Kidney (tissue), 14 donors: ENCODE measurements around the gene LDB1. TPM values are rescaled to one million over a fixed set of nuclear protein-coding genes. Genes with fewer than 3 reads are reported as not detected.
A peak's percentile ranks its signal among the peaks of the same experiment; 100 is the strongest.

ENCODE experiments used
- DNase-seq, 5 donors: peaks; one replicate each; pipeline ENCODE4 v3.0.0-alpha.2; 2013 to 2020
- FAIRE-seq: peaks from 2 replicates; lab custom pipeline; 2012; peaks lifted over from hg19 to GRCh38; lab: Jason Lieb, UNC
- H3K27ac ChIP-seq, 2 donors: one replicate each; pipeline ENCODE4 v1.7.0; 2013; ENCODE audit warnings: low read depth in 2 of 2, low read length in 2 of 2, inconsistent platforms in 1 of 2
- H3K27me3 ChIP-seq: one replicate; pipeline ENCODE4 v1.7.1; 2013; ENCODE audit warnings: low read length, inconsistent platforms; ENCODE audit not compliant: control insufficient read depth, insufficient read depth
- H3K36me3 ChIP-seq, 3 donors: one replicate each; pipeline versions ENCODE4 v1.7.0 to v1.7.1; 2013; ENCODE audit warnings: low read length in 3 of 3, control low read depth in 1 of 3, inconsistent platforms in 1 of 3; ENCODE audit not compliant: insufficient read depth in 3 of 3, control insufficient read depth in 2 of 3
- H3K4me1 ChIP-seq, 3 donors: one replicate each; pipeline versions ENCODE4 v1.7.0 to v1.7.1; 2013; ENCODE audit warnings: low read length in 3 of 3, inconsistent platforms in 1 of 3, low read depth in 1 of 3; ENCODE audit not compliant: control insufficient read depth in 2 of 3, insufficient read depth in 2 of 3
- H3K4me3 ChIP-seq, 3 donors: one replicate each; pipeline versions ENCODE4 v1.7.0 to v1.8.1; 2013; ENCODE audit warnings: low read length in 3 of 3, control low read depth in 1 of 3, inconsistent platforms in 1 of 3
- H3K9ac ChIP-seq, 3 donors: one replicate each; pipeline versions ENCODE4 v1.7.0 to v1.7.1; 2013; ENCODE audit warnings: low read length in 3 of 3, control low read depth in 1 of 3, inconsistent platforms in 1 of 3
- H3K9me3 ChIP-seq, 3 donors: one replicate each; pipeline versions ENCODE4 v1.7.0 to v1.7.1; 2013; ENCODE audit warnings: low read length in 3 of 3, control low read depth in 1 of 3, inconsistent platforms in 1 of 3; ENCODE audit not compliant: control insufficient read depth in 2 of 3, insufficient read depth in 1 of 3
- intact Hi-C: fragments of 100-400 bp; cut with DNase I; formaldehyde crosslinking; loops from one replicate; pipeline ENCODE4 v1.11.1; 2022
- polyA plus RNA-seq: library from polyadenylated mRNA; stranded (reverse); fragments of 350-450 nt; fragmentation: Illumina TruSeq; extraction: RNeasy Lipid Tissue Mini Kit (QIAGEN cat#74804); gene quantifications from one replicate; pipeline ENCODE4 v1.2.3, GENCODE V29; 2014; ENCODE audit warnings: low read depth, low replicate concordance; ENCODE audit not compliant: insufficient read depth
- total RNA-seq: library from RNA; stranded (reverse); fragmentation: NEBNext Ultra II Directional; extraction: Animal tissue kit (Norgen Biotek cat#: 25700); gene quantifications from one replicate; pipeline ENCODE4 v1.2.1, GENCODE V29; 2021
- TF ChIP-seq, protein P1 (sequence below): IDR thresholded peaks from 3 replicates; pipeline ENCODE4 v1.5.1; 2012; ENCODE audit warnings: mild to moderate bottlenecking, moderate library complexity, borderline replicate concordance; ENCODE audit not compliant: insufficient read depth; ENCODE audit errors: extremely low read depth
- donor health status: control.
- donor health status: control.
- donor health status: control.
- donor health status: control.
- donor health status: control.
- donor health status: DM: yes; HTN: yes; CAD: no.
- donor health status: Normal renal cell carcinoma (clear cell type).

Gene LDB1
- total and polyA plus RNA-seq, 2 donors from 2014 or later, result 27.9 to 56.1 TPM

DNA sequence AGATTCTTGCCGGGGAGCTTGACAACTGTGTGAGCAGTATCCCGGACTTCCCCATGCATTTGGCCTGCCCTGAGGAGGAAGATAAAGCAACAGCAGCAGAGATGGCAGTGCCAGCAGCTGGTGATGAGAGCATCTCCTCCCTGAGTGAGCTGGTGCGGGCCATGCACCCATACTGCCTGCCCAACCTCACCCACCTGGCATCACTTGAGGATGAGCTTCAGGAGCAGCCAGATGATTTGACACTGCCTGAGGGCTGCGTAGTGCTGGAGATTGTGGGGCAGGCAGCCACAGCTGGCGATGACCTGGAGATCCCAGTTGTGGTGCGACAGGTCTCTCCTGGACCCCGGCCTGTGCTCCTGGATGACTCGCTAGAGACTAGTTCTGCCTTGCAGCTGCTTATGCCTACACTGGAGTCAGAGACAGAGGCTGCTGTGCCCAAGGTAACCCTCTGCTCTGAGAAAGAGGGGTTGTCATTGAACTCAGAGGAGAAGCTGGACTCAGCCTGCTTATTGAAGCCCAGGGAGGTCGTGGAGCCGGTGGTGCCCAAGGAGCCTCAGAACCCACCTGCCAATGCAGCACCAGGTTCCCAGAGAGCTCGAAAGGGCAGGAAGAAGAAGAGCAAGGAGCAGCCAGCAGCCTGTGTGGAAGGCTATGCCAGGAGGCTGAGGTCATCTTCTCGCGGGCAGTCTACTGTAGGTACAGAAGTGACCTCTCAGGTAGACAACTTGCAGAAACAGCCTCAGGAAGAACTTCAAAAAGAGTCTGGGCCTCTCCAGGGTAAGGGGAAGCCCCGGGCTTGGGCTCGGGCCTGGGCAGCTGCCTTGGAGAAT lies 19.3 kb upstream of the LDB1 start:
- no peak for DNase-seq

DNA sequence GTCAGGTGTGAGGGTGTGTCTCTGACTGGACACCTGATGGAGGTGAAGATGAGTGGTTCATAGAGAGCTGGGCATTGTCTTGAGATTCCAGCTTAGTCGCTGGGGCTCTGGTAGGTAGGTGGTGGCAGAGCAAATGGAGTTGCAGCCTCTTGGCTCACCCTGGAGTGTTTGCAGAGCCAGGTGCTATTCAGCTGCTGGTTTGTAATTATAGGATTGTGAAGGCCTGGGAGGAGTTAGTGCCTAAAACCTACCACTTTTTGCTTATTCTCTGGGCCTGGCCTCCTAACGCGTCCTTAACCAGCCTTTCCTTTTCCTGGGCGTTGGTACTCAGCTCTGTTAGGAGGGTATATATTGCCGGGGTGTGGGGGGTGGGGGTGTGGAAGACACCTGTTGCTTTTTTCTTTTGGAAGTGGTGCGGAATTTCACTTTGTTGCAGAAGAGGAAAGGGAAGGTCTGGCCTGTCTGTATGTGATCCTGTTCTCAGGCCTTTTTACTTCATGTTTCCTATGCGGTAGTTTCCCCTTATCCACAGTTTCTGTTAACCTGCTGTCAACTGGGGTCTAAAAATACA lies 15.9 kb upstream of the LDB1 start:
- intact Hi-C loops, result no loop called here
- FAIRE-seq (no peak), DNase-seq (no peak)
- peaks cover 0 to 12% (median 10%) of the 10 kb centered on the region in 3 donors for H3K4me1 ChIP-seq
- H3K9me3 ChIP-seq, result no peaks in the 10 kb centered on the region
- peaks cover 0 to 32% (median 28%) of the 10 kb centered on the region in 3 donors for H3K36me3 ChIP-seq
- no peak overlapping the region for H3K4me3 ChIP-seq
- no peak overlapping the region for H3K9ac ChIP-seq
- TF ChIP-seq, protein P1, sequence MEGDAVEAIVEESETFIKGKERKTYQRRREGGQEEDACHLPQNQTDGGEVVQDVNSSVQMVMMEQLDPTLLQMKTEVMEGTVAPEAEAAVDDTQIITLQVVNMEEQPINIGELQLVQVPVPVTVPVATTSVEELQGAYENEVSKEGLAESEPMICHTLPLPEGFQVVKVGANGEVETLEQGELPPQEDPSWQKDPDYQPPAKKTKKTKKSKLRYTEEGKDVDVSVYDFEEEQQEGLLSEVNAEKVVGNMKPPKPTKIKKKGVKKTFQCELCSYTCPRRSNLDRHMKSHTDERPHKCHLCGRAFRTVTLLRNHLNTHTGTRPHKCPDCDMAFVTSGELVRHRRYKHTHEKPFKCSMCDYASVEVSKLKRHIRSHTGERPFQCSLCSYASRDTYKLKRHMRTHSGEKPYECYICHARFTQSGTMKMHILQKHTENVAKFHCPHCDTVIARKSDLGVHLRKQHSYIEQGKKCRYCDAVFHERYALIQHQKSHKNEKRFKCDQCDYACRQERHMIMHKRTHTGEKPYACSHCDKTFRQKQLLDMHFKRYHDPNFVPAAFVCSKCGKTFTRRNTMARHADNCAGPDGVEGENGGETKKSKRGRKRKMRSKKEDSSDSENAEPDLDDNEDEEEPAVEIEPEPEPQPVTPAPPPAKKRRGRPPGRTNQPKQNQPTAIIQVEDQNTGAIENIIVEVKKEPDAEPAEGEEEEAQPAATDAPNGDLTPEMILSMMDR, result no peak
- H3K27ac ChIP-seq, result no peak overlapping the region
- no peaks in the 10 kb centered on the region for H3K27me3 ChIP-seq

More for the DNA sequence above, 19.3 kb upstream of the LDB1 start:
- Histone ChIP-seq H3K9me3 (no peaks in the 10 kb centered on the region), H3K9ac (no peak overlapping the region), H3K36me3 (peaks cover 6 to 47% (median 34%) of the 10 kb centered on the region in 3 donors), H3K27ac (no peak overlapping the region), H3K27me3 (no peaks in the 10 kb centered on the region), H3K4me1 (peaks cover 0 to 4% (median 2%) of the 10 kb centered on the region in 3 donors), H3K4me3 (no peak overlapping the region)
- intact Hi-C loops, result no loop called here
- FAIRE-seq, result no peak
- TF ChIP-seq, protein P1, result no peak

DNA sequence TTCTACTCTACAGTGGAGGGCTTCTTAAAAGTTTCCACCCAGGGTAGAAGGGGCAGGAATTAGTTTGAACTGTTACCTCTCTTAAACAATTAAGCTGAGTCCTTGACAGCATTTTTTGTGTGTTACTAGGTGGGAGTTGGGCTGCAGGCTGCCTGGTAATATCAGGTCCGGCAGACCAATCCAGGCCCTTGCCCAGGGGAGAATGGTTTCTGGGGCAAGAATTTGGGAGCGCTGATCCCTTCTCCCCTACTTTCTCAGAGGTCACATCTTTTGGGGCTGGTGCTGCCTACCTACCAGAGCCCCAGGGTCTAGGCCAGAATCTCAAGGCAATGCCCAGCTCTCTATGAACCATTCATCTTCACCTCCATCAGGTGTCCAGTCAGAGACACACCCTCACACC lies 14.2 kb upstream of the LDB1 start:
- no peaks in the 10 kb centered on the region for H3K27me3 ChIP-seq
- intact Hi-C loops, result no loop called here
- H3K27ac ChIP-seq, result no peak overlapping the region
- no peaks in the 10 kb centered on the region for H3K9me3 ChIP-seq
- no peak for DNase-seq
- FAIRE-seq, result no peak
- TF ChIP-seq, protein P1, result no peak
- H3K4me1 ChIP-seq, result peaks cover 0 to 12% (median 10%) of the 10 kb centered on the region in 3 donors
- peak overlapping the region; percentile 87 to 98 (median 97) for H3K4me3 ChIP-seq
- peak overlapping the region in 1 of 3 donors; percentile 79 for H3K9ac ChIP-seq
- peaks cover 0 to 17% (median 14%) of the 10 kb centered on the region in 3 donors for H3K36me3 ChIP-seq
